Fibroblast of mammary gland (primary cell): Measurements from ENCODE around the gene AXL.
"Not testable (repeated sequence)": the region's sequence is repeated elsewhere in the genome, so short reads cannot be mapped to it uniquely, and the experiment has no call there.

Experiments used
- DNase-seq: peaks from one replicate; pipeline ENCODE4 v3.0.0-alpha.2; 2010; ENCODE audit warnings: low read depth
- H3K4me3 ChIP-seq: 2 replicates; pipeline ENCODE4 v1.5.1; 2011; ENCODE audit warnings: low read depth, mild to moderate bottlenecking, low read length, moderate library complexity; ENCODE audit not compliant: control insufficient read depth
- CTCF ChIP-seq: conservative IDR thresholded peaks from 2 replicates; pipeline ENCODE4 v1.5.1; 2011; ENCODE audit warnings: low read depth, low read length, inconsistent platforms; ENCODE audit not compliant: control insufficient read depth, insufficient read depth

AXL gene

GRCh38 chr19:41218615-41219507 lies at the start of gene AXL:
Gene AXL (plus strand): TSS chr19:41219223. CDS start chr19:41219393, 170 bp downstream.
- H3K4me3 ChIP-seq = peak within 1 kb of the TSS; percentile 94
- DNase-seq = peak; percentile 70
- no peak for TF ChIP-seq CTCF

- DNase-seq = no peak
- TF ChIP-seq CTCF = no peak
- no peak overlapping the region for H3K4me3 ChIP-seq
These were observed 46.5 kb upstream of the AXL start for GRCh38 chr19:41172297-41173164.

GRCh38 chr19:41174297-41174928 lies 44.6 kb upstream of the AXL start:
- DNase-seq = no peak
- TF ChIP-seq CTCF = no peak
- no peak overlapping the region for H3K4me3 ChIP-seq

- DNase-seq = peak; percentile 59
- TF ChIP-seq CTCF = no peak
- no peak overlapping the region for H3K4me3 ChIP-seq
These were observed 42.9 kb upstream of the AXL start for GRCh38 chr19:41175801-41176777.

GRCh38 chr19:41180173-41180572 lies 38.9 kb upstream of the AXL start:
- H3K4me3 ChIP-seq, DNase-seq: not testable (repeated sequence)

GRCh38 chr19:41186971-41187883 lies 31.8 kb upstream of the AXL start:
- TF ChIP-seq CTCF = no peak
- H3K4me3 ChIP-seq = no peak overlapping the region
- no peak for DNase-seq
